Stimulated activated naive CD8-positive, alpha-beta T cell treated with anti-CD3 and anti-CD28 coated beads, Interleukin-15, amount 100 ng/mL, for 72 hours (primary cell): ENCODE measurements around the gene MAP3K12.

Source experiments
- ATAC-seq: fragments of 150-1000 bp; cut with Tn5 transposase; 2 replicates; pipeline ENCODE4 v1.10.0; 2021; ENCODE audit warnings: mild to moderate bottlenecking, moderate library complexity
- DNase-seq, 2 donors: peaks; one replicate each; pipeline ENCODE4 v3.0.0; 2021 to 2022
- H3K27ac Mint-ChIP-seq, 2 donors: one replicate each; pipeline ENCODE4 v1.8.0; 2022; ENCODE audit warnings: mild to moderate bottlenecking in 2 of 2, mixed read lengths in 2 of 2, moderate library complexity in 2 of 2
- H3K27me3 Mint-ChIP-seq: one replicate; pipeline ENCODE4 v1.8.0; 2022; ENCODE audit warnings: mixed read lengths
- H3K4me1 Mint-ChIP-seq: one replicate; pipeline ENCODE4 v1.8.0; 2022; ENCODE audit warnings: mild to moderate bottlenecking, mixed read lengths
- H3K4me3 Mint-ChIP-seq, 2 donors: one replicate each; pipeline ENCODE4 v1.8.0; 2022; ENCODE audit warnings: mild to moderate bottlenecking in 2 of 2, mixed read lengths in 2 of 2, moderate library complexity in 1 of 2
- H3K9me3 Mint-ChIP-seq, 2 donors: one replicate each; pipeline ENCODE4 v1.8.0; 2022; ENCODE audit warnings: mixed read lengths in 2 of 2

MAP3K12 gene

GRCh38 chr12:53516758-53517455, 17.6 kb upstream of the MAP3K12 start:
- ATAC-seq (no peak), DNase-seq (no peak)
- Mint-ChIP-seq H3K27me3 (no peaks in the 10 kb centered on the region), H3K9me3 (no peaks in the 10 kb centered on the region), H3K4me1 (no peaks in the 10 kb centered on the region), H3K27ac (no peak overlapping the region), H3K4me3 (no peak overlapping the region)

- Mint-ChIP-seq H3K9me3 (no peaks in the 10 kb centered on the region), H3K4me1 (no peaks in the 10 kb centered on the region), H3K4me3 (no peak overlapping the region), H3K27me3 (no peaks in the 10 kb centered on the region), H3K27ac (no peak overlapping the region)
- DNase-seq (no peak), ATAC-seq (no peak)
Measured at GRCh38 chr12:53515291-53515680, 16.0 kb upstream of the MAP3K12 start.

- Mint-ChIP-seq H3K9me3 (no peaks in the 10 kb centered on the region), H3K27ac (peak overlapping the region in 1 of 2 donors; percentile 19)
Measured at GRCh38 chr12:53514628-53515290, 15.5 kb upstream of the MAP3K12 start.

GRCh38 chr12:53513712-53514410, 14.6 kb upstream of the MAP3K12 start:
- Mint-ChIP-seq H3K27ac (peak overlapping the region in 1 of 2 donors; percentile 4), H3K27me3 (no peaks in the 10 kb centered on the region), H3K9me3 (no peaks in the 10 kb centered on the region), H3K4me3 (no peak overlapping the region), H3K4me1 (peaks cover 2% of the 10 kb centered on the region)
- DNase-seq, result no peak
- ATAC-seq, result no peak

More at GRCh38 chr12:53514628-53515290, 15.5 kb upstream of the MAP3K12 start:
- no peak for DNase-seq
- Mint-ChIP-seq H3K4me1 (no peaks in the 10 kb centered on the region), H3K27me3 (no peaks in the 10 kb centered on the region), H3K4me3 (no peak overlapping the region)
- ATAC-seq, result no peak

- Mint-ChIP-seq H3K4me3 (no peak overlapping the region), H3K9me3 (no peaks in the 10 kb centered on the region), H3K27me3 (no peaks in the 10 kb centered on the region), H3K4me1 (peaks cover 8% of the 10 kb centered on the region), H3K27ac (no peak overlapping the region)
- ATAC-seq, result no peak
- DNase-seq, result no peak
Measured at GRCh38 chr12:53510181-53510812, 11.0 kb upstream of the MAP3K12 start.

GRCh38 chr12:53508534-53509170, 9.4 kb upstream of the MAP3K12 start:
- peaks cover 20% of the 10 kb centered on the region for H3K4me1 Mint-ChIP-seq
- H3K4me3 Mint-ChIP-seq, result no peak overlapping the region
- H3K27me3 Mint-ChIP-seq, result no peaks in the 10 kb centered on the region
- no peaks in the 10 kb centered on the region for H3K9me3 Mint-ChIP-seq
- ATAC-seq (peak; percentile 96), DNase-seq (peak; percentile 80 to 85)
- peak overlapping the region in 1 of 2 donors; percentile 72 for H3K27ac Mint-ChIP-seq

- H3K4me3 Mint-ChIP-seq, result no peak overlapping the region
- H3K27me3 Mint-ChIP-seq, result no peaks in the 10 kb centered on the region
- no peaks in the 10 kb centered on the region for H3K9me3 Mint-ChIP-seq
- peaks cover 25% of the 10 kb centered on the region for H3K4me1 Mint-ChIP-seq
- DNase-seq (no peak), ATAC-seq (no peak)
- peak overlapping the region in 1 of 2 donors; percentile 24 for H3K27ac Mint-ChIP-seq
Measured at GRCh38 chr12:53507603-53507885, 8.3 kb upstream of the MAP3K12 start.

- peak within 1 kb of the TSS in 1 of 2 donors; percentile 24 for H3K27ac Mint-ChIP-seq
- no peak within 1 kb of the TSS for H3K4me3 Mint-ChIP-seq
- peaks cover 30% of the 10 kb centered on the region for H3K4me1 Mint-ChIP-seq
- peak in 1 of 2 donors; percentile 8 for DNase-seq
- H3K9me3 Mint-ChIP-seq, result no peaks in the 10 kb centered on the region
- no peaks in the 10 kb centered on the region for H3K27me3 Mint-ChIP-seq
- ATAC-seq, result no peak
Measured at GRCh38 chr12:53506881-53507602, 7.8 kb upstream of the MAP3K12 start, which contains the start of gene NPFF. Gene NPFF (minus strand): TSS chr12:53507484. CDS start chr12:53507474, 10 bp downstream.

GRCh38 chr12:53506450-53506785, 7.2 kb upstream of the MAP3K12 start:
- Mint-ChIP-seq H3K4me1 (peaks cover 35% of the 10 kb centered on the region), H3K9me3 (no peaks in the 10 kb centered on the region), H3K4me3 (no peak overlapping the region), H3K27ac (no peak overlapping the region), H3K27me3 (no peaks in the 10 kb centered on the region)
- ATAC-seq, result no peak
- DNase-seq, result no peak

- Mint-ChIP-seq H3K27ac (peak overlapping the region in 1 of 2 donors; percentile 74), H3K4me1 (peaks cover 35% of the 10 kb centered on the region), H3K4me3 (peak overlapping the region in 1 of 2 donors; percentile 8), H3K27me3 (no peaks in the 10 kb centered on the region), H3K9me3 (no peaks in the 10 kb centered on the region)
- no peak for DNase-seq
- ATAC-seq, result no peak
Measured at GRCh38 chr12:53505555-53506449, 6.5 kb upstream of the MAP3K12 start.

GRCh38 chr12:53505086-53505485, 5.8 kb upstream of the MAP3K12 start:
- Mint-ChIP-seq H3K27ac (peak overlapping the region in 1 of 2 donors; percentile 95), H3K27me3 (no peaks in the 10 kb centered on the region), H3K9me3 (no peaks in the 10 kb centered on the region), H3K4me1 (peaks cover 38% of the 10 kb centered on the region), H3K4me3 (no peak overlapping the region)
- ATAC-seq, result no peak
- no peak for DNase-seq

GRCh38 chr12:53504004-53504920, 5.0 kb upstream of the MAP3K12 start:
- Mint-ChIP-seq H3K4me3 (no peak overlapping the region), H3K4me1 (peaks cover 43% of the 10 kb centered on the region), H3K27ac (peak overlapping the region; percentile 40 to 95), H3K27me3 (no peaks in the 10 kb centered on the region), H3K9me3 (no peaks in the 10 kb centered on the region)
- no peak for DNase-seq
- ATAC-seq, result no peak

GRCh38 chr12:53502983-53503728, 3.9 kb upstream of the MAP3K12 start:
- Mint-ChIP-seq H3K9me3 (no peaks in the 10 kb centered on the region), H3K4me3 (peak overlapping the region in 1 of 2 donors; percentile 45), H3K27ac (no peak overlapping the region), H3K4me1 (peaks cover 46% of the 10 kb centered on the region), H3K27me3 (no peaks in the 10 kb centered on the region)
- no peak for DNase-seq
- no peak for ATAC-seq
